Measurements from ENCODE around the gene RASSF5. TPM values are rescaled to one million over a fixed set of nuclear protein-coding genes. Genes with fewer than 3 reads are reported as not detected.
A peak's percentile ranks its signal among the peaks of the same experiment; 100 is the strongest.

RASSF5 gene
- total RNA-seq, 1 donor from 2014 or later, result 1.2 TPM

- Mint-ChIP-seq H3K36me3 (ENCODE audit: low read depth, unreplicated experiment) (no peaks in the 10 kb centered on the region), H3K27ac (ENCODE audit: unreplicated experiment) (no peak overlapping the region), H3K27me3 (ENCODE audit: unreplicated experiment) (peaks cover 6% of the 10 kb centered on the region), H3K9me3 (ENCODE audit: unreplicated experiment) (no peaks in the 10 kb centered on the region), H3K4me3 (ENCODE audit: unreplicated experiment) (no peak overlapping the region), H3K4me1 (ENCODE audit: unreplicated experiment) (peaks cover 13% of the 10 kb centered on the region)
- peak; percentile 58 for DNase-seq (ENCODE audit: low spot score)
- TF ChIP-seq CTCF (IDR thresholded peaks at IDR 0.05; ENCODE audit: unreplicated experiment), result peak; percentile 27
These were observed 123.8 kb downstream of the RASSF5 start for GRCh38 chr1:206631085-206631509.

- Mint-ChIP-seq H3K27ac (ENCODE audit: unreplicated experiment) (peak overlapping the region; percentile 49), H3K4me3 (ENCODE audit: unreplicated experiment) (no peak overlapping the region)
- DNase-seq (ENCODE audit: low spot score), result no peak
These were observed 126.4 kb downstream of the RASSF5 start for GRCh38 chr1:206633708-206634121.

GRCh38 chr1:206634365-206635079 lies 127.2 kb downstream of the RASSF5 start:
- peak; percentile 86 for DNase-seq (ENCODE audit: low spot score)

More at GRCh38 chr1:206633708-206634121, 126.4 kb downstream of the RASSF5 start:
- H3K9me3 Mint-ChIP-seq (ENCODE audit: unreplicated experiment), result no peaks in the 10 kb centered on the region
- peaks cover 7% of the 10 kb centered on the region for H3K27me3 Mint-ChIP-seq (ENCODE audit: unreplicated experiment)
- TF ChIP-seq CTCF (IDR thresholded peaks at IDR 0.05; ENCODE audit: unreplicated experiment), result no peak
- peaks cover 13% of the 10 kb centered on the region for H3K4me1 Mint-ChIP-seq (ENCODE audit: unreplicated experiment)
- H3K36me3 Mint-ChIP-seq (ENCODE audit: low read depth, unreplicated experiment), result no peaks in the 10 kb centered on the region

GRCh38 chr1:206635080-206635977 lies 128.0 kb downstream of the RASSF5 start, which contains the start of gene DYRK3:
Gene DYRK3 (plus strand): TSS chr1:206635536. CDS start chr1:206635704, 168 bp downstream.
- Mint-ChIP-seq H3K27me3 (ENCODE audit: unreplicated experiment) (peaks cover 7% of the 10 kb centered on the region), H3K9me3 (ENCODE audit: unreplicated experiment) (no peaks in the 10 kb centered on the region), H3K4me3 (ENCODE audit: unreplicated experiment) (peak within 1 kb of the TSS; percentile 88), H3K4me1 (ENCODE audit: unreplicated experiment) (peaks cover 13% of the 10 kb centered on the region), H3K36me3 (ENCODE audit: low read depth, unreplicated experiment) (no peaks in the 10 kb centered on the region), H3K27ac (ENCODE audit: unreplicated experiment) (peak within 1 kb of the TSS; percentile 79)
- TF ChIP-seq CTCF (IDR thresholded peaks at IDR 0.05; ENCODE audit: unreplicated experiment), result no peak
- peak; percentile 90 for DNase-seq (ENCODE audit: low spot score)

More at GRCh38 chr1:206634365-206635079, 127.2 kb downstream of the RASSF5 start:
- TF ChIP-seq CTCF (IDR thresholded peaks at IDR 0.05; ENCODE audit: unreplicated experiment), result peak; percentile 85
- no peaks in the 10 kb centered on the region for H3K36me3 Mint-ChIP-seq (ENCODE audit: low read depth, unreplicated experiment)
- H3K4me3 Mint-ChIP-seq (ENCODE audit: unreplicated experiment), result peak overlapping the region; percentile 88
- no peaks in the 10 kb centered on the region for H3K9me3 Mint-ChIP-seq (ENCODE audit: unreplicated experiment)
- H3K4me1 Mint-ChIP-seq (ENCODE audit: unreplicated experiment), result peaks cover 13% of the 10 kb centered on the region
- H3K27ac Mint-ChIP-seq (ENCODE audit: unreplicated experiment), result peak overlapping the region; percentile 79
- H3K27me3 Mint-ChIP-seq (ENCODE audit: unreplicated experiment), result peaks cover 7% of the 10 kb centered on the region
